K562 (cell line): Measurements from ENCODE around the gene ACVR2B. TPM values are rescaled to one million over a fixed set of nuclear protein-coding genes. Genes with fewer than 3 reads are reported as not detected.

Experiments
- ATAC-seq: fragments of 200-7000 bp; cut with Tn5 transposase; 3 replicates; pipeline ENCODE4 v1.9.1; 2020; ENCODE audit warnings: moderate library complexity
- BruUV-seq: library from RNA; stranded (reverse); fragments of 400-500 nt; replicated peaks from 2 replicates; lab custom pipeline; 2021; lab: Mats Ljungman, UMichigan
- CTCF ChIA-PET: fragments of 300-600 bp; formaldehyde crosslinking; extraction: SDS; loops from one replicate; lab custom pipeline; 2021; ENCODE audit warnings: low intra/inter-chr PET ratio; lab: Yijun Ruan, JAX
- POLR2A ChIA-PET: fragments of 300-600, 350-650 bp; sonication (Branson Sonifier 250); formaldehyde crosslinking; extraction: SDS; loops from one replicate; lab custom pipeline; 2021; ENCODE audit warnings: antibody characterized with exemption, inconsistent platforms; lab: Yijun Ruan, JAX
- DNase-seq, 4 experiments: peaks; one replicate each; pipeline versions ENCODE4 v3.0.0 to v3.0.0-alpha.2; 2011 to 2018; ENCODE audit warnings: low spot score in 3 of 4, mixed read lengths in 3 of 4; ENCODE audit errors: extremely low read depth in 1 of 4
- FAIRE-seq: peaks from 2 replicates; lab custom pipeline; 2011; peaks lifted over from hg19 to GRCh38; lab: Jason Lieb, UNC
- H2AFZ ChIP-seq: 2 replicates; pipeline ENCODE4 v1.6.0; 2011; ENCODE audit warnings: low read depth, low read length, control low read depth, inconsistent platforms
- H3K27ac ChIP-seq: fragments of 200-600 bp; 3 replicates; pipeline ENCODE4 v1.8.0; 2011; ENCODE audit warnings: low read depth, mild to moderate bottlenecking, control low read depth, inconsistent platforms, low read length, moderate library complexity, mixed read lengths; ENCODE audit errors: extremely low read depth
- H3K27me3 ChIP-seq, 2 experiments: fragments of 300-600 bp in 1 of 2; 2 replicates in 1 of 2; 3 replicates in 1 of 2; pipeline versions ENCODE4 v1.6.0 to v1.8.0; 2011; ENCODE audit warnings: inconsistent platforms in 2 of 2, low read length in 2 of 2, mild to moderate bottlenecking in 1 of 2, mixed read lengths in 1 of 2, moderate library complexity in 1 of 2; ENCODE audit not compliant: control insufficient read depth in 2 of 2, insufficient read depth in 2 of 2
- H3K36me3 ChIP-seq: fragments of 300-600 bp; 3 replicates; pipeline ENCODE4 v1.8.0; 2011; ENCODE audit warnings: mild to moderate bottlenecking, low read length, inconsistent platforms; ENCODE audit not compliant: control insufficient read depth, insufficient read depth
- H3K4me1 ChIP-seq, 2 experiments: fragments of 200-600 bp in 1 of 2; replicated peaks in 1 of 2; 2 replicates in 1 of 2; 3 replicates in 1 of 2; pipeline versions ENCODE4 v1.5.1 to v1.8.0; 2011; ENCODE audit warnings: inconsistent platforms in 2 of 2, low read length in 2 of 2, mild to moderate bottlenecking in 1 of 2, mixed read lengths in 1 of 2, moderate library complexity in 1 of 2; ENCODE audit not compliant: control insufficient read depth in 2 of 2, insufficient read depth in 2 of 2
- H3K4me2 ChIP-seq: 2 replicates; pipeline ENCODE4 v1.6.1; 2011; ENCODE audit warnings: low read length, control low read depth, inconsistent platforms, mixed read lengths; ENCODE audit not compliant: insufficient read depth
- H3K4me3 ChIP-seq: fragments of 200-600 bp; sonication (generic), shearing (Covaris generic); 2 replicates; pipeline ENCODE4 v1.5.1; 2016; ENCODE audit warnings: control low read depth, inconsistent platforms
- H3K79me2 ChIP-seq: fragments of 200-600 bp; 3 replicates; pipeline ENCODE4 v1.8.0; 2011; ENCODE audit warnings: low read length, inconsistent platforms; ENCODE audit not compliant: control insufficient read depth, insufficient read depth
- H3K9ac ChIP-seq, 2 experiments: 2 replicates each; pipeline versions ENCODE4 v1.6.0 to v1.6.1; 2011; ENCODE audit warnings: low read depth in 2 of 2, low read length in 2 of 2, control low read depth in 1 of 2, inconsistent platforms in 1 of 2, mild to moderate bottlenecking in 1 of 2, mixed read lengths in 1 of 2; ENCODE audit not compliant: insufficient read depth in 1 of 2
- H3K9me1 ChIP-seq: one replicate; pipeline ENCODE4 v1.6.0; 2011; ENCODE audit warnings: inconsistent platforms, mild to moderate bottlenecking, low read length, moderate library complexity; ENCODE audit not compliant: control insufficient read depth, insufficient read depth
- H3K9me3 ChIP-seq: replicated peaks from 2 replicates; pipeline ENCODE4 v1.5.1; 2011; ENCODE audit warnings: low read depth, low read length, inconsistent platforms; ENCODE audit not compliant: control insufficient read depth, insufficient read depth
- H4K20me1 ChIP-seq: replicated peaks from 2 replicates; pipeline ENCODE4 v1.6.1; 2011; ENCODE audit warnings: low read length, inconsistent platforms, mixed read lengths; ENCODE audit not compliant: control insufficient read depth, insufficient read depth
- AFF4 ChIP-seq: sonication (generic); formaldehyde crosslinking; IDR thresholded peaks from 2 replicates; pipeline ENCODE4 v1.8.0; 2023; ENCODE audit warnings: mild to moderate bottlenecking, missing genetic modification reagents
- BMI1 ChIP-seq: fragments of 150-350 bp; IDR thresholded peaks from 2 replicates; pipeline ENCODE4 v1.6.1; 2014; ENCODE audit warnings: low read length
- EP400 ChIP-seq: fragments of 450-650 bp; IDR thresholded peaks from 2 replicates; pipeline ENCODE4 v1.6.1; 2017; ENCODE audit warnings: antibody characterized with exemption, mild to moderate bottlenecking, moderate library complexity
- GATAD2A ChIP-seq: fragments of 450-650 bp; IDR thresholded peaks from 2 replicates; pipeline ENCODE4 v1.6.1; 2017
- GATAD2B ChIP-seq: fragments of 450-650 bp; IDR thresholded peaks from 2 replicates; pipeline ENCODE4 v1.6.1; 2017; ENCODE audit warnings: mild to moderate bottlenecking, borderline replicate concordance
- HDAC1 ChIP-seq, 2 experiments: fragments of 450-650 bp; IDR thresholded peaks; 2 replicates each; pipeline ENCODE4 v1.6.1; 2016 to 2017; ENCODE audit warnings: inconsistent platforms in 1 of 2, mild to moderate bottlenecking in 1 of 2, moderate library complexity in 1 of 2
- MAX ChIP-seq: sonication (generic); formaldehyde crosslinking; IDR thresholded peaks from 2 replicates; pipeline ENCODE4 v1.9.0; 2022; ENCODE audit warnings: mild to moderate bottlenecking, missing genetic modification reagents
- PCBP2 ChIP-seq: fragments of 200-400 bp; formaldehyde crosslinking; IDR thresholded peaks from 2 replicates; pipeline ENCODE4 v1.6.1; 2018; ENCODE audit warnings: low read length, low read depth, mild to moderate bottlenecking, moderate library complexity; ENCODE audit not compliant: poor library complexity, severe bottlenecking
- PREB ChIP-seq: sonication (generic); formaldehyde crosslinking; IDR thresholded peaks from 2 replicates; pipeline ENCODE4 v1.8.1; 2023; ENCODE audit warnings: mild to moderate bottlenecking, missing genetic modification reagents
- PTBP1 ChIP-seq: fragments of 200-400 bp; formaldehyde crosslinking; IDR thresholded peaks from 2 replicates; pipeline ENCODE4 v1.6.1; 2017; ENCODE audit warnings: low read depth, low read length
- TAF9B ChIP-seq: fragments of 450-650 bp; IDR thresholded peaks from 2 replicates; pipeline ENCODE4 v1.6.1; 2018; ENCODE audit warnings: mild to moderate bottlenecking; ENCODE audit not compliant: partially characterized antibody
- TEAD2 ChIP-seq: fragments of 450-650 bp; IDR thresholded peaks from 2 replicates; pipeline ENCODE4 v1.6.1; 2016; ENCODE audit warnings: missing genetic modification characterization, control low read depth, missing compliant biosample characterization
- ZC3H4 ChIP-seq: sonication (generic); formaldehyde crosslinking; IDR thresholded peaks from 2 replicates; pipeline ENCODE4 v1.9.0; 2021; ENCODE audit warnings: missing genetic modification reagents, borderline replicate concordance
- WGBS: fragments of 100-300 bp; shearing (Covaris generic); methylation state at CpG from one replicate; pipeline ENCODE4 v1.1.6; 2016; ENCODE audit warnings: low coverage, mixed read lengths; ENCODE audit not compliant: insufficient coverage; ENCODE audit errors: missing lambda C conversion rate; 5-methylcytosine and 5-hydroxymethylcytosine counted together
- in situ Hi-C: fragments of 300-500 bp; cut with MboI; formaldehyde crosslinking; loops from 4 replicates; pipeline ENCODE4 v1.15.0; 2018; ENCODE audit warnings: inconsistent platforms, mixed read lengths
- intact Hi-C: fragments of 100-400 bp; cut with micrococcal nuclease; formaldehyde crosslinking; loops from 2 replicates; pipeline ENCODE4 v1.14.2; 2022
- polyA plus RNA-seq, 8 experiments: library from polyadenylated mRNA; depleted of rRNA in 4 of 8; stranded (reverse) in 5 of 8; unstranded in 3 of 8; fragments of >200 nt; fragmentation: Nextera tagmentation in 2 of 8; fragmentation: Illumina TruSeq in 1 of 8; extraction: Ambion mirVana in 2 of 8; extraction: Trizol in 1 of 8; gene quantifications; 2 replicates each; pipeline versions ENCODE4 v1.2.1 to v1.2.3, GENCODE V29; 2011 to 2014; ENCODE audit warnings: inconsistent platforms in 1 of 8, missing spikeins in 1 of 8
- total RNA-seq, 7 experiments: library from RNA; depleted of rRNA in 6 of 7; stranded (reverse); fragments of >200 nt in 6 of 7; fragmentation: Illumina TruSeq in 2 of 7; extraction: Trizol in 2 of 7; gene quantifications; 2 replicates each; pipeline versions ENCODE4 v1.2.1 to v1.2.3, GENCODE V29; 2011 to 2021; ENCODE audit warnings: low replicate concordance in 1 of 7

ACVR2B gene
- total and polyA plus RNA-seq, 9 of the 15 experiments (the other 6 are each of a cell fraction or from before 2014, with no cell fraction given), result 1.8 to 23.7 (median 7.1) TPM

GRCh38 chr3:38491215-38491614, 37.5 kb downstream of the ACVR2B start:
- Histone ChIP-seq H3K27me3 (no peaks in the 10 kb centered on the region), H3K27ac (no peak overlapping the region), H3K9me3 (no peaks in the 10 kb centered on the region), H2AFZ (no peak overlapping the region), H3K9me1 (no peaks in the 10 kb centered on the region), H3K4me2 (no peak overlapping the region), H3K36me3 (no peaks in the 10 kb centered on the region), H3K4me1 (peaks cover 0 to 1% of the 10 kb centered on the region in 2 experiments; a peak in 2 of 5 replicates), H3K4me3 (no peak overlapping the region), H3K9ac (no peak overlapping the region), H3K79me2 (no peaks in the 10 kb centered on the region), H4K20me1 (peaks cover 4% of the 10 kb centered on the region)
- DNase-seq, result no peak
- FAIRE-seq, result no peak
- POLR2A ChIA-PET, result interaction anchor here (0.5 to 1.5 kb wide), 3 partner anchors 20 to 33 kb away, joined by 3 to 5 read pairs (median 4); no protein-coding TSS in a partner anchor
- no TSS peak for BruUV-seq
- CTCF ChIA-PET, result no interaction called here
- TF ChIP-seq PCBP2 (no peak), EP400 (no peak), HDAC1 (IDR thresholded peaks at IDR 0.05) (no peak), PREB (CRISPR knock-in tag) (no peak), GATAD2A (no peak), TEAD2 (tag) (no peak), BMI1 (no peak), GATAD2B (no peak), AFF4 (CRISPR knock-in tag) (no peak), ZC3H4 (CRISPR knock-in tag) (no peak), TAF9B (no peak), PTBP1 (no peak), MAX (CRISPR knock-in tag) (no peak)
- ATAC-seq, result no peak
- in situ Hi-C loops, result no loop called here
- intact Hi-C loops, result loop anchor here (10.0 kb wide), 1 partner anchor 354 kb away; no protein-coding TSS in a partner anchor
- 78% methylated on average over 6 of the region's 6 CpGs for WGBS
